AG20443 (cell line): Measurements from ENCODE around the gene SPATC1L.
"Not testable (repeated sequence)": the region's sequence is repeated elsewhere in the genome, so short reads cannot be mapped to it uniquely, and the experiment has no call there.

Experiments used
- DNase-seq: peaks from one replicate; pipeline ENCODE4 v3.0.0; 2012; ENCODE audit warnings: low spot score, mixed read lengths

The SPATC1L gene

GRCh38 chr21:46150491-46151121, 33.7 kb downstream of the SPATC1L start:
- no peak for DNase-seq

- DNase-seq: no peak
Measured at GRCh38 chr21:46150073-46150472, 34.2 kb downstream of the SPATC1L start.

- DNase-seq: no peak
Measured at GRCh38 chr21:46149205-46149901, 34.9 kb downstream of the SPATC1L start.

GRCh38 chr21:46148106-46148505, 36.2 kb downstream of the SPATC1L start:
- no peak for DNase-seq

GRCh38 chr21:46147429-46147828, 36.8 kb downstream of the SPATC1L start:
- DNase-seq: not testable (repeated sequence)

- no peak for DNase-seq
Measured at GRCh38 chr21:46146856-46147255, 37.4 kb downstream of the SPATC1L start.

- DNase-seq: no peak
Measured at GRCh38 chr21:46145840-46146691, 38.2 kb downstream of the SPATC1L start.

GRCh38 chr21:46145159-46145839, 39.0 kb downstream of the SPATC1L start:
- DNase-seq: no peak

GRCh38 chr21:46144464-46145070, 39.7 kb downstream of the SPATC1L start:
- DNase-seq: no peak

- no peak for DNase-seq
Measured at GRCh38 chr21:46142582-46143473, 41.4 kb downstream of the SPATC1L start.

GRCh38 chr21:46141767-46142581, 42.3 kb downstream of the SPATC1L start:
- no peak for DNase-seq

- not testable (repeated sequence) for DNase-seq
Measured at GRCh38 chr21:46140352-46141003, 43.8 kb downstream of the SPATC1L start.

- no peak for DNase-seq
Measured at GRCh38 chr21:46139686-46140085, 44.6 kb downstream of the SPATC1L start.

GRCh38 chr21:46138383-46138970, 45.8 kb downstream of the SPATC1L start:
- no peak for DNase-seq

GRCh38 chr21:46137908-46138307, 46.4 kb downstream of the SPATC1L start:
- no peak for DNase-seq

GRCh38 chr21:46136739-46137349, 47.4 kb downstream of the SPATC1L start:
- DNase-seq: no peak

- DNase-seq: no peak
Measured at GRCh38 chr21:46135782-46136395, 48.4 kb downstream of the SPATC1L start.
